ENCODE measurements around the gene TSPAN32.
"Not testable (repeated sequence)": the region's sequence is repeated elsewhere in the genome, so short reads cannot be mapped to it uniquely, and the experiment has no call there.

GRCh38 chr11:2338760-2339159 is 36.9 kb downstream of the TSPAN32 start:
- TF ChIP-seq, protein P1, sequence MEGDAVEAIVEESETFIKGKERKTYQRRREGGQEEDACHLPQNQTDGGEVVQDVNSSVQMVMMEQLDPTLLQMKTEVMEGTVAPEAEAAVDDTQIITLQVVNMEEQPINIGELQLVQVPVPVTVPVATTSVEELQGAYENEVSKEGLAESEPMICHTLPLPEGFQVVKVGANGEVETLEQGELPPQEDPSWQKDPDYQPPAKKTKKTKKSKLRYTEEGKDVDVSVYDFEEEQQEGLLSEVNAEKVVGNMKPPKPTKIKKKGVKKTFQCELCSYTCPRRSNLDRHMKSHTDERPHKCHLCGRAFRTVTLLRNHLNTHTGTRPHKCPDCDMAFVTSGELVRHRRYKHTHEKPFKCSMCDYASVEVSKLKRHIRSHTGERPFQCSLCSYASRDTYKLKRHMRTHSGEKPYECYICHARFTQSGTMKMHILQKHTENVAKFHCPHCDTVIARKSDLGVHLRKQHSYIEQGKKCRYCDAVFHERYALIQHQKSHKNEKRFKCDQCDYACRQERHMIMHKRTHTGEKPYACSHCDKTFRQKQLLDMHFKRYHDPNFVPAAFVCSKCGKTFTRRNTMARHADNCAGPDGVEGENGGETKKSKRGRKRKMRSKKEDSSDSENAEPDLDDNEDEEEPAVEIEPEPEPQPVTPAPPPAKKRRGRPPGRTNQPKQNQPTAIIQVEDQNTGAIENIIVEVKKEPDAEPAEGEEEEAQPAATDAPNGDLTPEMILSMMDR (IDR thresholded peaks at IDR 0.05; ENCODE audit: borderline replicate concordance, extremely low read depth, low read length, poor library complexity, severe bottlenecking), result not testable (repeated sequence)
- TF ChIP-seq EZH2 (IDR thresholded peaks at IDR 0.05; ENCODE audit: borderline replicate concordance, low read depth, low read length, severe bottlenecking), result not testable (repeated sequence)
